Large intestine (tissue), 3 donors: Measurements from ENCODE around the gene BUB1. TPM values are rescaled to one million over a fixed set of nuclear protein-coding genes. Genes with fewer than 3 reads are reported as not detected.
"Not testable (repeated sequence)": the region's sequence is repeated elsewhere in the genome, so short reads cannot be mapped to it uniquely, and the experiment has no call there.

Experiments used
- DNase-seq, 2 donors: peaks; one replicate each; pipeline versions ENCODE4 v3.0.0 to v3.0.0-alpha.2; 2013
- H3K27ac ChIP-seq: one replicate; pipeline ENCODE4 v1.5.1; 2013; ENCODE audit warnings: low read length
- H3K27me3 ChIP-seq: 2 replicates; pipeline ENCODE4 v1.6.1; 2013; ENCODE audit warnings: low read length; ENCODE audit not compliant: control insufficient read depth, insufficient read depth
- H3K36me3 ChIP-seq: 2 replicates; pipeline ENCODE4 v1.6.1; 2013; ENCODE audit warnings: low read length; ENCODE audit not compliant: control insufficient read depth, insufficient read depth
- H3K4me1 ChIP-seq: one replicate; pipeline ENCODE4 v1.6.1; 2013; ENCODE audit warnings: low read length; ENCODE audit not compliant: control insufficient read depth, insufficient read depth
- H3K4me3 ChIP-seq: one replicate; pipeline ENCODE4 v1.5.1; 2013; ENCODE audit warnings: low read length
- H3K9me3 ChIP-seq: one replicate; pipeline ENCODE4 v1.6.1; 2013; ENCODE audit warnings: mild to moderate bottlenecking, low read depth, low read length, moderate library complexity; ENCODE audit not compliant: control insufficient read depth
- WGBS: methylation state at CpG from one replicate; pipeline ENCODE4 v1.1.5; 2013; ENCODE audit warnings: low lambda C conversion rate; ENCODE audit not compliant: insufficient coverage; 5-methylcytosine and 5-hydroxymethylcytosine counted together
- polyA plus RNA-seq: library from polyadenylated mRNA; unstranded; fragments of 120-200 nt; gene quantifications from one replicate; pipeline ENCODE4 v1.2.1, GENCODE V29; 2013

Gene BUB1
- polyA plus RNA-seq, 1 donor = 17.8 TPM

GRCh38 chr2:110691612-110692258 lies 13.9 kb upstream of the BUB1 start:
- Histone ChIP-seq H3K27ac (no peak overlapping the region), H3K4me3 (no peak overlapping the region), H3K4me1 (peaks cover 22% of the 10 kb centered on the region), H3K27me3 (no peaks in the 10 kb centered on the region), H3K9me3 (no peaks in the 10 kb centered on the region), H3K36me3 (no peaks in the 10 kb centered on the region)
- DNase-seq = no peak
- 90% methylated on average over 6 of the region's 11 CpGs for WGBS

GRCh38 chr2:110690083-110690965 lies 12.5 kb upstream of the BUB1 start:
- no peaks in the 10 kb centered on the region for H3K27me3 ChIP-seq
- 100% methylated on average over 1 of the region's 4 CpGs for WGBS
- no peaks in the 10 kb centered on the region for H3K36me3 ChIP-seq
- no peak overlapping the region for H3K4me3 ChIP-seq
- H3K27ac ChIP-seq = no peak overlapping the region
- DNase-seq = no peak
- no peaks in the 10 kb centered on the region for H3K9me3 ChIP-seq
- H3K4me1 ChIP-seq = peaks cover 27% of the 10 kb centered on the region

- no peak overlapping the region for H3K4me3 ChIP-seq
- no peaks in the 10 kb centered on the region for H3K9me3 ChIP-seq
- 60% methylated on average over 1 of the region's 5 CpGs for WGBS
- peaks cover 14% of the 10 kb centered on the region for H3K4me1 ChIP-seq
- no peaks in the 10 kb centered on the region for H3K27me3 ChIP-seq
- H3K27ac ChIP-seq = no peak overlapping the region
- no peak for DNase-seq
- no peaks in the 10 kb centered on the region for H3K36me3 ChIP-seq
Measured at GRCh38 chr2:110688594-110689091, 10.8 kb upstream of the BUB1 start.

- no CpG with 5 or more reads among the region's 9 CpGs for WGBS
- H3K4me1 ChIP-seq = peaks cover 14% of the 10 kb centered on the region
- H3K27me3 ChIP-seq = not testable (repeated sequence)
Measured at GRCh38 chr2:110687775-110688484, 10.1 kb upstream of the BUB1 start.

GRCh38 chr2:110682872-110683271 lies 5.0 kb upstream of the BUB1 start:
- no peaks in the 10 kb centered on the region for H3K9me3 ChIP-seq
- peaks cover 11% of the 10 kb centered on the region for H3K4me1 ChIP-seq
- no peaks in the 10 kb centered on the region for H3K36me3 ChIP-seq
- no peak overlapping the region for H3K27ac ChIP-seq
- DNase-seq = no peak
- no peak overlapping the region for H3K4me3 ChIP-seq
- H3K27me3 ChIP-seq = no peaks in the 10 kb centered on the region
- WGBS = no CpG with 5 or more reads among the region's 1 CpG

More at GRCh38 chr2:110687775-110688484, 10.1 kb upstream of the BUB1 start:
- H3K9me3 ChIP-seq, DNase-seq, H3K27ac ChIP-seq, H3K4me3 ChIP-seq, H3K36me3 ChIP-seq: not testable (repeated sequence)

GRCh38 chr2:110682267-110682666 lies 4.4 kb upstream of the BUB1 start:
- no peaks in the 10 kb centered on the region for H3K36me3 ChIP-seq
- H3K4me3 ChIP-seq = no peak overlapping the region
- H3K4me1 ChIP-seq = peaks cover 15% of the 10 kb centered on the region
- no peaks in the 10 kb centered on the region for H3K27me3 ChIP-seq
- WGBS = 100% methylated on average over 1 of the region's 10 CpGs
- no peak for DNase-seq
- H3K9me3 ChIP-seq = no peaks in the 10 kb centered on the region
- no peak overlapping the region for H3K27ac ChIP-seq

GRCh38 chr2:110680709-110681108 lies 2.8 kb upstream of the BUB1 start:
- DNase-seq = no peak
- H3K27me3 ChIP-seq = no peaks in the 10 kb centered on the region
- peaks cover 16% of the 10 kb centered on the region for H3K4me1 ChIP-seq
- H3K27ac ChIP-seq = no peak overlapping the region
- no peaks in the 10 kb centered on the region for H3K36me3 ChIP-seq
- H3K4me3 ChIP-seq = no peak overlapping the region
- no peaks in the 10 kb centered on the region for H3K9me3 ChIP-seq
- no CpG with 5 or more reads among the region's 7 CpGs for WGBS

- Histone ChIP-seq H3K27ac (no peak overlapping the region), H3K27me3 (no peaks in the 10 kb centered on the region), H3K4me1 (peaks cover 21% of the 10 kb centered on the region), H3K4me3 (no peak overlapping the region), H3K36me3 (no peaks in the 10 kb centered on the region), H3K9me3 (no peaks in the 10 kb centered on the region)
- no CpG with 5 or more reads among the region's 12 CpGs for WGBS
- no peak for DNase-seq
Measured at GRCh38 chr2:110679865-110680264, 2.0 kb upstream of the BUB1 start.

- WGBS = 40% methylated on average over 1 of the region's 9 CpGs
- DNase-seq = no peak
- no peak overlapping the region for H3K27ac ChIP-seq
Measured at GRCh38 chr2:110679337-110679707, 1.5 kb upstream of the BUB1 start.

More at GRCh38 chr2:110679337-110679707, 1.5 kb upstream of the BUB1 start:
- no peak overlapping the region for H3K4me3 ChIP-seq
- H3K36me3 ChIP-seq = no peaks in the 10 kb centered on the region
- peaks cover 25% of the 10 kb centered on the region for H3K4me1 ChIP-seq
- no peaks in the 10 kb centered on the region for H3K27me3 ChIP-seq
- H3K9me3 ChIP-seq = no peaks in the 10 kb centered on the region
